ENCODE results near the gene RIF1.
"Not testable (repeated sequence)": the region's sequence is repeated elsewhere in the genome, so short reads cannot be mapped to it uniquely, and the experiment has no call there.

The RIF1 gene

DNA sequence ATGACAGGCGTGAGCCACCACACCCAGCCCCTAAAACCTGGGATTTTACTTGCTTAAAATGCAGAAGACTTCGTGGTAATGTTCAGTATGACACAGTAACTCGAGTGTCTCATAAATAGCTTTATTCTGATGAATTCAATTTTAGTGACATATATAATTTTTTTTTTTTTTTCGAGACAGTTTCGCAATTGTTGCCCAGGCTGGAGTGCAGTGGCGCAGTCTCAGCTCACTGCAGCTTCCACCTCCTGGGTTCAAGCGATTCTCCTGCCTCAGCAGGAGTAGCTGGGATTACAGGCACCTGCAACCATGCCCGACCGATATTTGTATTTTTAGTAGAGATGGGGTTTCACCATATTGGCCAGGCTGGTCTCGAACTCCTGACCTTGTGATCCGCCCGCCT, 12.0 kb downstream of the RIF1 start:
- not testable (repeated sequence) for H3K4me3 ChIP-seq (ENCODE audit: low read length in 2 of 2); H2BK12ac ChIP-seq (ENCODE audit: low read length); H3K9ac ChIP-seq (ENCODE audit: low read depth, low read length, poor library complexity); H3K4me1 ChIP-seq (ENCODE audit: control insufficient read depth in 2 of 2, insufficient read depth in 1 of 2, low read depth in 1 of 2, low read length in 2 of 2); H3K4me2 ChIP-seq (ENCODE audit: insufficient read depth, low read length, poor library complexity, severe bottlenecking); H4K91ac ChIP-seq (ENCODE audit: low read depth, low read length, poor library complexity); H3K9me3 ChIP-seq (replicated peaks in 1 of 2; ENCODE audit: control insufficient read depth in 2 of 2, insufficient read depth in 1 of 2, low read depth in 1 of 2, low read length in 2 of 2); H3K27ac ChIP-seq (replicated peaks; ENCODE audit: low read length); H2AK5ac ChIP-seq (ENCODE audit: low read depth, low read length); H3K4ac ChIP-seq (ENCODE audit: low read length); H3K27me3 ChIP-seq (ENCODE audit: control insufficient read depth in 3 of 3, insufficient read depth in 3 of 3, low read depth in 1 of 3, low read length in 3 of 3); H3K79me1 ChIP-seq (ENCODE audit: low read depth, low read length); H3K23ac ChIP-seq (ENCODE audit: low read depth, low read length, poor library complexity); H2BK120ac ChIP-seq (ENCODE audit: low read depth, low read length); DNase-seq (ENCODE audit: low spot score); H3K14ac ChIP-seq (ENCODE audit: low read length); H2AFZ ChIP-seq (ENCODE audit: low read length); H2BK5ac ChIP-seq (ENCODE audit: low read length); H4K8ac ChIP-seq (ENCODE audit: low read depth, low read length); H3K18ac ChIP-seq (ENCODE audit: low read length); H2BK15ac ChIP-seq (ENCODE audit: low read length)
- WGBS, 2 donors (ENCODE audit: extremely low coverage in 2 of 2, insufficient read length in 2 of 2, insufficient replicate concordance in 1 of 2), result no CpG with 5 or more reads among the region's 12 CpGs
- H3K36me3 ChIP-seq (replicated peaks in 1 of 2; ENCODE audit: control insufficient read depth in 2 of 2, insufficient read depth in 2 of 2, low read length in 2 of 2), result peaks cover 25 to 100% of the 10 kb centered on the region in 2 donors

- DNase-seq (ENCODE audit: low spot score), result no peak
- no CpG with 5 or more reads among the region's 3 CpGs for WGBS, 2 donors (ENCODE audit: extremely low coverage in 2 of 2, insufficient read length in 2 of 2, insufficient replicate concordance in 1 of 2)
- Histone ChIP-seq H3K27me3 (ENCODE audit: control insufficient read depth in 3 of 3, insufficient read depth in 3 of 3, low read depth in 1 of 3, low read length in 3 of 3) (no peaks in the 10 kb centered on the region), H2AFZ (ENCODE audit: low read length) (no peak overlapping the region), H2BK5ac (ENCODE audit: low read length) (no peak overlapping the region), H3K27ac (replicated peaks; ENCODE audit: low read length) (no peak overlapping the region), H3K36me3 (replicated peaks in 1 of 2; ENCODE audit: control insufficient read depth in 2 of 2, insufficient read depth in 2 of 2, low read length in 2 of 2) (peaks cover 24 to 100% of the 10 kb centered on the region in 2 donors), H3K4ac (ENCODE audit: low read length) (no peak overlapping the region), H3K4me2 (ENCODE audit: insufficient read depth, low read length, poor library complexity, severe bottlenecking) (no peak overlapping the region), H3K79me1 (ENCODE audit: low read depth, low read length) (peaks cover 6% of the 10 kb centered on the region), H3K9me3 (replicated peaks in 1 of 2; ENCODE audit: control insufficient read depth in 2 of 2, insufficient read depth in 1 of 2, low read depth in 1 of 2, low read length in 2 of 2) (no peaks in the 10 kb centered on the region), H2BK12ac (ENCODE audit: low read length) (no peak overlapping the region), H3K9ac (ENCODE audit: low read depth, low read length, poor library complexity) (no peak overlapping the region), H3K14ac (ENCODE audit: low read length) (no peak overlapping the region), H3K23ac (ENCODE audit: low read depth, low read length, poor library complexity) (no peak overlapping the region), H3K4me1 (ENCODE audit: control insufficient read depth in 2 of 2, insufficient read depth in 1 of 2, low read depth in 1 of 2, low read length in 2 of 2) (no peaks in the 10 kb centered on the region), H2BK15ac (ENCODE audit: low read length) (no peak overlapping the region), H2BK120ac (ENCODE audit: low read depth, low read length) (no peak overlapping the region), H4K8ac (ENCODE audit: low read depth, low read length) (no peak overlapping the region), H3K4me3 (ENCODE audit: low read length in 2 of 2) (no peak overlapping the region), H2AK5ac (ENCODE audit: low read depth, low read length) (no peak overlapping the region), H4K91ac (ENCODE audit: low read depth, low read length, poor library complexity) (no peak overlapping the region), H3K18ac (ENCODE audit: low read length) (no peak overlapping the region)
Measured at GRCh38 chr2:151422917-151423439, 13.3 kb downstream of the RIF1 start.

DNA sequence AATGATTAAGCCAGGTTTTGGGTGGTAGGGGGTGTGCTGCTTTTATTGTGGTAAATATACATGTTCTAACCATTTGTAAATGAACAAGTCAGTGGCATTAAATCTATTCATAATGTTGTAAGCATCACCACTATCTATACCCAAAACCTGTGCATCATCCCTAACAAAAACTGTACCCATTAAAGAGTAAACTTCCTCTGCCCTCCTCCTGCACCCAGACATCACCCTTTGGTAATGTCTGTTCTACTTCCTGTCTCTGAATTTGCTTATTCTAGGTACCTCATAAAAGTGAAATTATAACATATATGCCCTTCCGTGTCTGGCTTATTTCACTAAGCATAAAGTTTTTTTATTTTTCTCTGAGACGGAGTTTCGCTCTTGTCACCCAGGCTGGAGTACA, 14.1 kb downstream of the RIF1 start:
- Histone ChIP-seq H3K4me2 (ENCODE audit: insufficient read depth, low read length, poor library complexity, severe bottlenecking) (no peak overlapping the region), H3K18ac (ENCODE audit: low read length) (no peak overlapping the region), H3K4me1 (ENCODE audit: control insufficient read depth in 2 of 2, insufficient read depth in 1 of 2, low read depth in 1 of 2, low read length in 2 of 2) (no peaks in the 10 kb centered on the region), H3K79me1 (ENCODE audit: low read depth, low read length) (peaks cover 6% of the 10 kb centered on the region), H4K8ac (ENCODE audit: low read depth, low read length) (no peak overlapping the region), H3K27ac (replicated peaks; ENCODE audit: low read length) (no peak overlapping the region), H3K9me3 (replicated peaks in 1 of 2; ENCODE audit: control insufficient read depth in 2 of 2, insufficient read depth in 1 of 2, low read depth in 1 of 2, low read length in 2 of 2) (no peaks in the 10 kb centered on the region), H3K9ac (ENCODE audit: low read depth, low read length, poor library complexity) (no peak overlapping the region), H3K36me3 (replicated peaks in 1 of 2; ENCODE audit: control insufficient read depth in 2 of 2, insufficient read depth in 2 of 2, low read length in 2 of 2) (peaks cover 24 to 100% of the 10 kb centered on the region in 2 donors), H2AFZ (ENCODE audit: low read length) (no peak overlapping the region), H3K27me3 (ENCODE audit: control insufficient read depth in 3 of 3, insufficient read depth in 3 of 3, low read depth in 1 of 3, low read length in 3 of 3) (no peaks in the 10 kb centered on the region), H2BK12ac (ENCODE audit: low read length) (no peak overlapping the region), H4K91ac (ENCODE audit: low read depth, low read length, poor library complexity) (no peak overlapping the region), H3K4ac (ENCODE audit: low read length) (no peak overlapping the region), H3K23ac (ENCODE audit: low read depth, low read length, poor library complexity) (no peak overlapping the region), H2AK5ac (ENCODE audit: low read depth, low read length) (no peak overlapping the region), H3K14ac (ENCODE audit: low read length) (no peak overlapping the region), H2BK5ac (ENCODE audit: low read length) (no peak overlapping the region), H2BK15ac (ENCODE audit: low read length) (no peak overlapping the region), H3K4me3 (ENCODE audit: low read length in 2 of 2) (no peak overlapping the region), H2BK120ac (ENCODE audit: low read depth, low read length) (no peak overlapping the region)
- no peak for DNase-seq (ENCODE audit: low spot score)
- WGBS, 2 donors (ENCODE audit: extremely low coverage in 2 of 2, insufficient read length in 2 of 2, insufficient replicate concordance in 1 of 2), result no CpG with 5 or more reads among the region's 3 CpGs

DNA sequence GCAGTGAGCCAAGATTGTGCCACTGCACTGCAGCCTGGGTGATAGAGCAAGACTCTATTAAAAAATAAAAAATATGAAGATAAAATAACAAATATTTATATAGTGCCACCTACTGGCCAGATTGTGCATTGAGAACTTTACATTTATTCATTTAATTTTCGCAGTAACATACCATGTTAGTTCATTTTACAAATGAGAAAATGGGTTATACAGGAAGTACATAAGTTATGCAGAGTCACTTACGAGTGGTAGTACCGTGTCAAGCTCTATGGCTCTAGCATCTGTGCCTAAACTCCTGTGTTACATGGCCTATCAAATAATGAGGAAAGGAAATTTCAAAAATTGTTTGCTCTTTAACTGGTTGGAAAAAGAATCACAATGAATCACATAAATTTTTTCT, 27.9 kb downstream of the RIF1 start:
- no peaks in the 10 kb centered on the region for H3K4me1 ChIP-seq (ENCODE audit: control insufficient read depth in 2 of 2, insufficient read depth in 1 of 2, low read depth in 1 of 2, low read length in 2 of 2)
- H3K4ac ChIP-seq (ENCODE audit: low read length), result no peak overlapping the region
- no peaks in the 10 kb centered on the region for H3K27me3 ChIP-seq (ENCODE audit: control insufficient read depth in 3 of 3, insufficient read depth in 3 of 3, low read depth in 1 of 3, low read length in 3 of 3)
- H3K9me3 ChIP-seq (replicated peaks in 1 of 2; ENCODE audit: control insufficient read depth in 2 of 2, insufficient read depth in 1 of 2, low read depth in 1 of 2, low read length in 2 of 2), result no peaks in the 10 kb centered on the region
- H2BK120ac ChIP-seq (ENCODE audit: low read depth, low read length), result no peak overlapping the region
- H3K4me2 ChIP-seq (ENCODE audit: insufficient read depth, low read length, poor library complexity, severe bottlenecking), result no peak overlapping the region
- H3K79me1 ChIP-seq (ENCODE audit: low read depth, low read length), result no peaks in the 10 kb centered on the region
- no peak overlapping the region for H2BK5ac ChIP-seq (ENCODE audit: low read length)
- H2AFZ ChIP-seq (ENCODE audit: low read length), result no peak overlapping the region
- H3K23ac ChIP-seq (ENCODE audit: low read depth, low read length, poor library complexity), result no peak overlapping the region
- H2BK15ac ChIP-seq (ENCODE audit: low read length), result no peak overlapping the region
- H4K91ac ChIP-seq (ENCODE audit: low read depth, low read length, poor library complexity), result no peak overlapping the region
- H2BK12ac ChIP-seq (ENCODE audit: low read length), result no peak overlapping the region
- H2AK5ac ChIP-seq (ENCODE audit: low read depth, low read length), result no peak overlapping the region
- no peak overlapping the region for H3K4me3 ChIP-seq (ENCODE audit: low read length in 2 of 2)
- H3K9ac ChIP-seq (ENCODE audit: low read depth, low read length, poor library complexity), result no peak overlapping the region
- H4K8ac ChIP-seq (ENCODE audit: low read depth, low read length), result no peak overlapping the region
- H3K18ac ChIP-seq (ENCODE audit: low read length), result no peak overlapping the region
- no CpG with 5 or more reads among the region's 3 CpGs for WGBS, 2 donors (ENCODE audit: extremely low coverage in 2 of 2, insufficient read length in 2 of 2, insufficient replicate concordance in 1 of 2)
- peaks cover 17 to 96% of the 10 kb centered on the region in 2 donors for H3K36me3 ChIP-seq (replicated peaks in 1 of 2; ENCODE audit: control insufficient read depth in 2 of 2, insufficient read depth in 2 of 2, low read length in 2 of 2)
- no peak overlapping the region for H3K14ac ChIP-seq (ENCODE audit: low read length)
- no peak for DNase-seq (ENCODE audit: low spot score)
- H3K27ac ChIP-seq (replicated peaks; ENCODE audit: low read length), result no peak overlapping the region

Data from neuronal stem cell (in vitro differentiated cells).